ENCODE results near the gene SUSD1.

DNA sequence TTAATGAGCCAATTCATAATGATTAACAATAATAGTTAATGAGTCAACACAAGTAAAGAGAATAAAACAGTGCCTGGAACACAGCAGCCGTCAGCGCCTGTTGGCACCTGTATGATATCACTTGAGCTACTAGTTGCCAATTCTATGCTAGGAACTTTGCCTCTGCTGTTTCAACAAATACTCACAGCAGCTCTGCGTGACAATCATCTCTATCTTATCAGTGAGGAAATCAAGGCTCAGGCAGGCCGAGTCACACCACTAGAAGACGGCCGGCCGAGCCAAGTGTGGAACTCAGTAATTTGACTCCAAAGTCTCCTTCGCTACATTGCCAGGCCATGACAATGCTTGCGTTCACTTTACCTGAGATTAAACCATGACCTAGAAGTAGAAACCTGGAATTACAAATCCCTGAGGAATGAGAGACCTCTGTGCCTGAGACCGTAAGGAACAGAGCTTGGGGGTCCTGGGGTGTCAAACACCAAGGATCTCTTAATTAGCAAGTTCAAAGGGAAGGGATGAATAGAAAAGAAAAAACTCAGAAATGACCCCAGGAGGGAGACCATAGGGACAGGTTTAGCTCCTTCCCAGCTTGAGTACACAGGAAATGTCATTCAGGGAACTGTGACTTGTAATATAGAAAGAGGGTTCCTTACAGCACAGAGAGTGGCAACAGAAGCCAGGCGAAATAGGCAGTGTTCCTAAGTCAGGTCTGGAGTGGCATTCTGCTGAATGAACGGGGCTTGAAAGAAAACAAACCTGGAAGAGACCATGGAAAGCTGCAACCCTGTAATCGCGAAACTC lies 109.1 kb downstream of the SUSD1 start:
- TF ChIP-seq, protein P1, sequence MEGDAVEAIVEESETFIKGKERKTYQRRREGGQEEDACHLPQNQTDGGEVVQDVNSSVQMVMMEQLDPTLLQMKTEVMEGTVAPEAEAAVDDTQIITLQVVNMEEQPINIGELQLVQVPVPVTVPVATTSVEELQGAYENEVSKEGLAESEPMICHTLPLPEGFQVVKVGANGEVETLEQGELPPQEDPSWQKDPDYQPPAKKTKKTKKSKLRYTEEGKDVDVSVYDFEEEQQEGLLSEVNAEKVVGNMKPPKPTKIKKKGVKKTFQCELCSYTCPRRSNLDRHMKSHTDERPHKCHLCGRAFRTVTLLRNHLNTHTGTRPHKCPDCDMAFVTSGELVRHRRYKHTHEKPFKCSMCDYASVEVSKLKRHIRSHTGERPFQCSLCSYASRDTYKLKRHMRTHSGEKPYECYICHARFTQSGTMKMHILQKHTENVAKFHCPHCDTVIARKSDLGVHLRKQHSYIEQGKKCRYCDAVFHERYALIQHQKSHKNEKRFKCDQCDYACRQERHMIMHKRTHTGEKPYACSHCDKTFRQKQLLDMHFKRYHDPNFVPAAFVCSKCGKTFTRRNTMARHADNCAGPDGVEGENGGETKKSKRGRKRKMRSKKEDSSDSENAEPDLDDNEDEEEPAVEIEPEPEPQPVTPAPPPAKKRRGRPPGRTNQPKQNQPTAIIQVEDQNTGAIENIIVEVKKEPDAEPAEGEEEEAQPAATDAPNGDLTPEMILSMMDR (IDR thresholded peaks at IDR 0.05), result no peak
- TF ChIP-seq EZH2 (IDR thresholded peaks at IDR 0.05; ENCODE audit: borderline replicate concordance, insufficient read depth, low read depth, low read length, poor library complexity, severe bottlenecking), result no peak

Data from B cell (primary cell).